GM12875 (cell line): Measurements from ENCODE around the gene CPLX3.

ENCODE experiments used
- H3K4me3 ChIP-seq: one replicate; pipeline ENCODE4 v1.5.1; 2011; ENCODE audit warnings: low read depth, low read length, control low read depth
- TF ChIP-seq, protein P1 (sequence below): IDR thresholded peaks from 2 replicates; pipeline ENCODE4 v1.5.1; 2011; ENCODE audit warnings: low read depth, mild to moderate bottlenecking, control low read depth, inconsistent platforms, low read length, moderate library complexity, borderline replicate concordance; ENCODE audit not compliant: insufficient read depth

Gene CPLX3, protein sequence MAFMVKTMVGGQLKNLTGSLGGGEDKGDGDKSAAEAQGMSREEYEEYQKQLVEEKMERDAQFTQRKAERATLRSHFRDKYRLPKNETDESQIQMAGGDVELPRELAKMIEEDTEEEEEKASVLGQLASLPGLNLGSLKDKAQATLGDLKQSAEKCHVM

DNA sequence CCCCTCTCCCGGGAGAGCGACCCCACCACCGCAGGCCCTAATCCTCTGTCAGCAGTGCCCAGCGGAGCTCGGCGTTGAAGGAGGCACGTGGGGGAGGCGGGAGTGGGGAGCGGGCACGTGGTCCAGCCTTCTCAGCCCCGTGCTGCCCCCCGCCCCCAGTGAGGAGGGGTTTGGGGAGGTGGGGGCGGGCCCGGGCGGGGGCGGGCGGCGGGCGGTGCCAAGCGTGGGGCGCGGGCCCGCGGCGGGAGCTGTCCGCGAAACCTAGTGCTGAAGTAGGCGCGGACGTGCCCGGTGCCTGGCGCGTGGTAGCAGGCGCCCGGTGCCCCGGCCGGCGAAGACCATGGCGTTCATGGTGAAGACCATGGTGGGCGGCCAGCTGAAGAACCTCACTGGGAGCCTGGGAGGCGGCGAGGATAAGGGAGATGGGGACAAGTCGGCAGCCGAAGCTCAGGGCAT lies at the start of gene CPLX3:
Gene CPLX3, plus strand, starts transcription at position 264 of the 456 bp plus-strand sequence. Its CDS starts 77 bp downstream, at position 341.
- H3K4me3 ChIP-seq, result no peak within 1 kb of the TSS
- TF ChIP-seq, protein P1, sequence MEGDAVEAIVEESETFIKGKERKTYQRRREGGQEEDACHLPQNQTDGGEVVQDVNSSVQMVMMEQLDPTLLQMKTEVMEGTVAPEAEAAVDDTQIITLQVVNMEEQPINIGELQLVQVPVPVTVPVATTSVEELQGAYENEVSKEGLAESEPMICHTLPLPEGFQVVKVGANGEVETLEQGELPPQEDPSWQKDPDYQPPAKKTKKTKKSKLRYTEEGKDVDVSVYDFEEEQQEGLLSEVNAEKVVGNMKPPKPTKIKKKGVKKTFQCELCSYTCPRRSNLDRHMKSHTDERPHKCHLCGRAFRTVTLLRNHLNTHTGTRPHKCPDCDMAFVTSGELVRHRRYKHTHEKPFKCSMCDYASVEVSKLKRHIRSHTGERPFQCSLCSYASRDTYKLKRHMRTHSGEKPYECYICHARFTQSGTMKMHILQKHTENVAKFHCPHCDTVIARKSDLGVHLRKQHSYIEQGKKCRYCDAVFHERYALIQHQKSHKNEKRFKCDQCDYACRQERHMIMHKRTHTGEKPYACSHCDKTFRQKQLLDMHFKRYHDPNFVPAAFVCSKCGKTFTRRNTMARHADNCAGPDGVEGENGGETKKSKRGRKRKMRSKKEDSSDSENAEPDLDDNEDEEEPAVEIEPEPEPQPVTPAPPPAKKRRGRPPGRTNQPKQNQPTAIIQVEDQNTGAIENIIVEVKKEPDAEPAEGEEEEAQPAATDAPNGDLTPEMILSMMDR, result no peak

DNA sequence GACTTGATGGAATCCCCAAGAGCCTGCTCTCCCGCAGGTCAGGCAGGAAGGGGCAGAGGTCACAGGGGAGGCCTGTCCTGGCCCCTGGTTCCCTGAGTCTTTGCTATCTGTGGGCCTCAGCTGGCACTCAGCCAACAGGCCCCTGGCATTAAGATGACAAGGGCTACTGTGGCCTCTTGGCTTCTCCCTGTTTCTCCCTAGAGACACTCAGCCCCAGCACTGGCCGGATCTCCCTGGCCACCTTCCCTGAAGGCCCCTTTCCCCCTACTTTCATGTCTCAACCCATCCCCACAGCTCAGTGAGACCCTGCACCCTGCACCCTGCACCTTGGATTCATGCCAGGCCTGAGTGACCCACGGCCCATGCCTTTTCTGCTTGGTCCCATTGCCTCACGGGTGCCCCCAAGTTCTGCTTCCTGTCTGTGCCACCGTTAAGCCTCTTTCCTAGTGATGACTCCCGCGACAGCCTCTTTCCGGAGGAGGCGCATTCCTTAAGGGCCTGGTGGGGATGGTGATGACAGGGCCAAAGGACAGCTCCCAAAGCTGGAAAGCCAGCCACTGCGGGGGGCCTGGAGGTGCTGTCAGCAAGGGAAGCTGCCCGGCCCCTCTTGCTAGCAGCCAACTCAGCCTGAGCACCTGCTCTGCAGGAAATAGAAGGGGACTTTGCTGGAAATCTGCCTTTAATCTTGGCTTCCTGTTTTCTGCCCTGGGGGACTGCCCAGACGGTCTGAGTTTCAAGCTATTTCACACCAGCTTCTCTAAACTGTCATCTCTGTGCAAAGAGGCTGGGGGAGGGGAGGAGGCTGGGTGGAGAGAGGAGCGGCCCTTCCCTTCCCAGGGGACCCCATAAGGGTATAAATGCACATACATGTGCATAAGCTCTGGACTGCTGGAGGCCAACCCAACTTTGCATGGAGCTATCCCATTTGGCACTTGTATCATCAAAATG lies 49.3 kb upstream of the CPLX3 start:
- peak overlapping the region; percentile 39 for H3K4me3 ChIP-seq
- TF ChIP-seq, protein P1, result no peak

DNA sequence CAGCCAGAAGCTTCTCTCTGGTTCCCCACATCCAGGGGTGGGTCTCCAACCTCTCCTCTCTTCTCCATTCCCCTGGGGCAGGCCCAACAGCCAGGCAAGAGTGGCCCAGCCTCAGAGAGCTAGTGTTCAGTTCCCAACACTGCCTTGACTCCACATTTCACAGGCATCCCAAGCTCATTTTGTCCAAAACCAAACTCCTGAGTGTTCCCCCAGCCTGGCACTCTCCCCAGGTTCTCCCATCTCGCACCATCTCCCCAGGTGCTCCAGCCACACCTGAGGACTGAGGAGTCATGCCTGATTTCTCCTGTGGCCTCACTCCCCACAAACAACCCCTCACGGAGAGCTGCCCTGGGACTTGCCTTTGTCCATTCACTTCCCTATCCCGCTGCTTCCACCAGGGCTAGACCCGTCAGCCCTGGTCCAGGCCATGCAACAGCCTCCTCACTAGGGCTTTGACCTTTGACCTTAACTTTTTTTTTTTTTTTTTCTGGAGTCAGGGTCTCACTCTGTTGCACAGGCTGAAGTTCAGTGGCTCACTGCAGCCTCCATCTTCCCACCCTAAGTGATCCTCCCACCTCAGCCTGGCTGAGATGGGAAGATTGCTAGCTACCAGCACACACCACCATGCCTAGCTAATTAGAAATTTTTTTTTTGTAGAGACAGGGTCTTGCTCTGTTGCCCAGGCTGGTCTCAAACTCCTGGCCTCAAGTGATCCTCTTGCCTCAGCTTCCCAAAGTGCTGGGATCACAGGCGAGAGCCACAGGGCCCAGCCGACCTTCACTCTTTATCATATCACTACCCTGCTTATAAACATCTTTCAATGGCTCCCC lies 48.4 kb upstream of the CPLX3 start:
- no peak overlapping the region for H3K4me3 ChIP-seq

DNA sequence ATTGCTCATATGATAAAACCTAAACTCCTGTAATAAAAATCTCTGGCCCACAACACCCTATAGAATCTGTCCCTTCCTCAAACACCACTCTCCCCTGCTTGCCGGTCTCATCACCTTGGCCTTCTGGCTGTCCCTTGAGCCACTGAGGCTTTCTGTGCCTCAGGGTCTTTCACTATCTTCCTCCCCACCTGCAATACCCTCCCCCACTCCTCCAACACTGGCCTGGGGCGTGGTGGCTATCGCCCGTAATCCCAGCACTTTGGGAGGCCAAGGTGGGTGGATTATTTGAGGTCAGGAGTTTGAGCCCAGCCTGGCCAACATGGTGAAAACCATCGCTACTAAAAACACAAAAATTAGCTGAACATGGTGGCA lies 47.8 kb upstream of the CPLX3 start:
- H3K4me3 ChIP-seq, result no peak overlapping the region
- TF ChIP-seq, protein P1, result no peak

More for the DNA sequence above, 48.4 kb upstream of the CPLX3 start:
- TF ChIP-seq, protein P1, result no peak

DNA sequence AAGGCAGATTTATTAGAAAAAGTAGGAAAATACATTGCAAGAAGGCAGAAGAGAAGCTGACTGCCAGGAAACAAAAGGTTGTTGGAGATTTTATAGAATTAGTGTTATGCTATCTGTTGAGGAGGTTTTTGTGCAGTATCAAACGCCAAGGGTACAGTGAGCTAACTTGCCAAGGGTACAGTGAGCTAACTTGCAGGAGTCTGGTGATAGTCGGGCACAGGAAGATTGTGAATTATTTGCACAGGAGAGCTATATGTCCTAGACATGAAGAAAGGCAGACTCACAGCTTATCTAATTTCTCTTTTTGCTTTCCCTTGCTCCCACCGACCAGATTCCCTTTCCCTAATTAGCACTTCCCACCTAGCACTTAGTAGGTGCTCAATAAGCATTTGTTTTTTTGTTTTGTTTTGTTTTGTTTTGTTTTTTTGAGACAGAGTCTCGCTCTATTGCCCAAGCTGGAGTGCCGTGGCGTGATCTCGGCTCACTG lies 47.2 kb upstream of the CPLX3 start:
- TF ChIP-seq, protein P1, result no peak
- no peak overlapping the region for H3K4me3 ChIP-seq

DNA sequence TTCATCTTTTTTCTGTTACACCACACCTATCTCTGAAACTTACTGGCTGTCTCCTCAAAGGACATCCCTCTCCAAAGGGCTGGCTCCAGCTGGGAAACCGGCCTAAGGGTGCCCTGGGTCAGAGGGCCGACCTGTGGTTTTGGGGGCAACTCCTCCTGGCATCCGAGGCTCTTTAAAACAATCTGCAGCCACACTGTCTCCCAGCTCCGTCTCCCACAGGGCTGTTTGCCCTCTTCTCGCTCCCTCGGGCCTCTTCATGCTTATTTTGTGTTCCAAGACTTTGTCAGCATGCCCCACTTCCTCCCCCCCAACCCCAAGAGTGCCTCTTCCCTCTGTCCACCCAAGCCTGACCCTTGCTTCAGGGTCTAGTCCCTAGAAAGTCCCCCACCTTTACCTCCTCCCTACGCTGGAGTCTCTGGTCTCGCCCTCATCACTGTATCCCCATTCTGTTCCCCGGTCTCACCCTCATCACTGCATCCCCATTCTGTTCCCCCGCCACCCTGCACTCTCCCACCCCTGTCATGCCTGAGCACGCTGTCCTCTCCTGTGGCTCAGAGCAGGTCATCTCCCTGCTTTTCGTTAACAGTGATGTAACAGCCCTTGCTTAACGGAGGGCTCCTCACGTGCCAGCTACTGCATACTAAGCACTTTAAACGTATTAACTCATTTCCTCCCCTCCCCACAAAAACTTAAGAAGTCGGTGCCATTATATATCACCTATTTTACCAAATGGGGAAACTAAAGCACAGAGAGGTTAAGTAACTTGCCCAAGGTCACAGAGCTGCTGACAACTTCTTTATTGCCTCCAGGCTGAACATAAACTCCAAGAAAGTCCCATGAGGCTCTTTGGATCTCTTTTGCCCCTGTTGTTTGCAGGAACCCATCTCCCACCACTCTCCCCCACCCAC lies 45.6 kb upstream of the CPLX3 start:
- TF ChIP-seq, protein P1, result no peak
- H3K4me3 ChIP-seq, result peak overlapping the region; percentile 76
